Measurements from ENCODE around the gene ISOC2.

Gene ISOC2

DNA sequence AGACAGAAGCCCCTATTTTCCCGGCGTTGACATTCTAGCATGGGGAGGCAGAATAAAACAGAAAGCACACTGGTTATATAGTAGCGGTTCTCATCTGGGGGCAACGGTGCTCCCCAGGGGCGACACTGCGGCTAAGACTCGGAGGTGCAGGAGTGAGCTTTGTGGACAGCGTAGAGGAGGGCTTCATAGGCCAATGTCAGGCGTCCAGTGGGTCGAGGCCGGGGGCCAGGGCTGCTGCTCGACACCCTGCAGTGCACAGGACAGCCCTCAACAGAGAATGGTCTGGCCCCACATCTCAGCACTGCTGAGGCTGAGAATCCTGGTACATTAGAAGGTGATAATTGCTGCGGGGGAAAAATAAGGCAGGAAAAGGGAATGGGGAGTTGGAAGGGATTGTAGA lies 16.5 kb upstream of the ISOC2 start:
- no peak for DNase-seq (ENCODE audit: low read depth)

- DNase-seq (ENCODE audit: low read depth) = peak; percentile 96
Measured at GRCh38 chr19:55476100-55476775, 14.8 kb upstream of the ISOC2 start, which contains the start of gene ZNF628. Gene ZNF628, plus strand, starts transcription at chr19:55476617. Its CDS starts 3,294 bp downstream, at chr19:55479911.

GRCh38 chr19:55474269-55475265 lies 13.1 kb upstream of the ISOC2 start:
- no peak for DNase-seq (ENCODE audit: low read depth)

DNA sequence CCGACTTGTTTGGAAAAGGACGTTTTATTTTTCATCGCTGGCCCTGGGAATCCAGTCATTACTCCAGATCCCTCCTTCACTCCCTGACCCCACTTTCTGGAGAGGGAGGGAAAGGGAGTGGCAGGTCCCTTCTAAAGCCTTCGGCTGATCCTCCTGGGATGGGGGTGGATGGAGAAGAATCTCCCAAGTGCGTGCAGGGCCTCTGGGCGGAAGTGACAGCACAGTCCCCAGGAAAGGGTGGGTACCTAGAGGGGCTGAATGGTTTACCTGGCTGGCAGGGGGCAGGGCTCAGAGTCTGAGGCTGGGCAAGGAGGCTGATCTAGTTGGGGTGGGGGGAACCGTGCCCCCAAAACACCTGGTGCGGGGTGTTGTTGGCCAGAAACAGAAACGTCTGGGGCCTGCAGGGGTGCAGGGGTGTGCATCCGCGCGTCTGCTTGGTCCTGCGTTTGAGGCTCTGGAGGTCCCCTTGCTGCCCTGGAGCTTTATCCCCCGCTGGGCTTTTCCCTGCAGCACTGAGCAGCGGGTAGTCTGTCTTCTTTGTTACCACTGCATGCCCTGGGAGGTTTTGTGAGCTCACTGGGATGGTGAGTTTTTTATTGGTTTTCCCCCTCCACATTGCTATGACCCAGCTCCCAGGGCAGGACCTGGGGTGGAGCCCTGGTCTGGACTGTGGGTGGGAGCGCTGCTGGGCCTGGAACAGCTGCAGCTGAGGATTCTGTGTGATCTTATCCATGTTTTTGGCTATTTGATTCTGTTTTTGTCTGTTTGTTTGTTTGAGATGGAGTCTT lies 12.0 kb upstream of the ISOC2 start:
- no peak for DNase-seq (ENCODE audit: low read depth)

- no peak for DNase-seq (ENCODE audit: low read depth)
Measured at GRCh38 chr19:55472463-55472862, 11.0 kb upstream of the ISOC2 start.

DNA sequence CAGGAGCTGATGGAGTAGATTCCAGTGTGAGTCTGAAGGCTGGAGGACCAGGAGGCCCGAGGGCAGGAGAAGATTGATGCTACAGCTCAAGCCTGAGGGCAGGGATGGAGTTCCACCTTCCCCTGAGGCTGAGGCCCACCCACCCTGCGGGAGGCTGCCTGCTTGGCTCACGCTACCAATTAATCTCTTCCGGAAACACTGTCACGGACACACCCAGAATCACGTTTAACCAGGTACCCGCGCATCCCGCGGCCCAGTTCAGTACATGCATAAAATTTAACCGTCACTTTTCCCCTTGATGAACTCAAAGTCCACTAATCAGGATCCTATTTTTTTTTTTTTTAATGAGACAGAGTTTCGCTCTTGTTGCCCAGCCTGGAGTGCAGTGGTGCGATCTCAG lies 9.8 kb upstream of the ISOC2 start:
- DNase-seq (ENCODE audit: low read depth) = no peak

- no peak for DNase-seq (ENCODE audit: low read depth)
Measured at GRCh38 chr19:55468054-55468393, 6.6 kb upstream of the ISOC2 start.

- peak; percentile 29 for DNase-seq (ENCODE audit: low read depth)
Measured at GRCh38 chr19:55467236-55468053, 6.0 kb upstream of the ISOC2 start.

GRCh38 chr19:55466241-55466614 lies 4.8 kb upstream of the ISOC2 start:
- DNase-seq (ENCODE audit: low read depth) = no peak

- DNase-seq (ENCODE audit: low read depth) = no peak
Measured at GRCh38 chr19:55465460-55466240, 4.2 kb upstream of the ISOC2 start.

DNA sequence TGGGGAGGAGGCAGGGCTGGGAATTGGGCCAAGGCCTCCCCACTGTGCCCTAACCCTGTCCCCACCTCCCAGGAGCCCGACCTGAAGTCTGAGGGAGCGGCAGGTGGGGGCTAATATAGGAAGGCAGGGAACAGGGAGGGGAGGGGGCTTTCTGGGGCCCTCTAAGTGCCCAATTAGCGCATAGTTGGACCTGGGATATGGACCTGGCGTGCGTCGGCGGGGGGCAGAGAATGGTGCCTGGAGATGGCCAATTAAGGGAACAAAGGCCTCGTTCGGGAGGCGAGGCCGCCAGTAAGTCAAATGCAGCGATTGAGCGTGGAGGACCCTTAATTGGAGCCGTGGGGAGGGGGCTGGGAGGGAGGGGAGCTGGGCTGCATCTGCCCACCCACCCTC lies 3.2 kb upstream of the ISOC2 start, which contains the start of gene C19orf85:
C19orf85 (minus strand) TSS at position 90 of the 393 bp plus-strand sequence. CDS start 197 bp downstream, outside the sequence.
- DNase-seq (ENCODE audit: low read depth) = no peak

GRCh38 chr19:55464039-55464661 lies 2.7 kb upstream of the ISOC2 start:
- no peak for DNase-seq (ENCODE audit: low read depth)

DNA sequence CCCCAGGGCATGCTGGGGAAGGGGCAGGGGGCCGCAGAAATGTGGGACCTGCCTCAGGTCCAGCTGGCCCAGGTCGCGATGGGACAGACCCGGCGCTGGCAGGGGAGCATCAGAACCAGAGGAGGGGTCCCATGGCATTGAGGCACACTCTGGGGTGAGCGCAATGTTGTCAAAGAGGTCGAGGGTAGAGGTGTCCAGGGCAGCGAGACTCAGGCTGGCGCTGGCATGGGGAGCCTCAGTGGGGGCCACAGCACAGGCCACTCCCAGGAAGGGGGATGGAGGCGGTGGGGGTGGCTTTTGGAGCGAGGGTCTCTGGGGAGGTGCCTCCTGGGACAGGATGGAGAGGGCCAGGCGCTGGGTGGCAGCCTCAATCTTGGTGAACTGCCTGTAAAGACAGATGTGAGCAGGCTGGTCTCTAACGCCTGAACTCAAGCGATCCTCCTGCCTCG lies 2.2 kb upstream of the ISOC2 start:
- DNase-seq (ENCODE audit: low read depth) = no peak

DNA sequence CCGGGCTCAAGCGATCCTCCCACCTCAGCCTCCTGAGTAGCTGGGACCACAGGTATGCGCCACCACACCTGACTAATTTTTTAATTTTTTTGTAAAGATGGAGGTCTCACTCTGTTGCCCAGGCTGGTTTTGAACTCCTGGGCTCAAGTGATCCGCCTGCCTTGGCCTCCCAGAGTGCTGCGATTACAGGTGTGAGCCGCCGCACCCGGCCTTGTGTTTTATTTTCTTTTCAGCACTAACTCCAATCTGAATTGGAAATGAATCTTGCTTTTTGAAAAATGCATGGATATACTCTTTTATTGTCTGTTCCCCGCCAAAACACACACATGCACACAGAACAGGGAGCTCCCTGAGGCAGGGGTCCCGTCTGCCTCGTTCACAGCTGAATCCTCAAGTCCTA lies 1.3 kb upstream of the ISOC2 start:
- no peak for DNase-seq (ENCODE audit: low read depth)

GRCh38 chr19:55461974-55462626 lies 658 bp upstream of the ISOC2 start:
- DNase-seq (ENCODE audit: low read depth) = no peak

DNA sequence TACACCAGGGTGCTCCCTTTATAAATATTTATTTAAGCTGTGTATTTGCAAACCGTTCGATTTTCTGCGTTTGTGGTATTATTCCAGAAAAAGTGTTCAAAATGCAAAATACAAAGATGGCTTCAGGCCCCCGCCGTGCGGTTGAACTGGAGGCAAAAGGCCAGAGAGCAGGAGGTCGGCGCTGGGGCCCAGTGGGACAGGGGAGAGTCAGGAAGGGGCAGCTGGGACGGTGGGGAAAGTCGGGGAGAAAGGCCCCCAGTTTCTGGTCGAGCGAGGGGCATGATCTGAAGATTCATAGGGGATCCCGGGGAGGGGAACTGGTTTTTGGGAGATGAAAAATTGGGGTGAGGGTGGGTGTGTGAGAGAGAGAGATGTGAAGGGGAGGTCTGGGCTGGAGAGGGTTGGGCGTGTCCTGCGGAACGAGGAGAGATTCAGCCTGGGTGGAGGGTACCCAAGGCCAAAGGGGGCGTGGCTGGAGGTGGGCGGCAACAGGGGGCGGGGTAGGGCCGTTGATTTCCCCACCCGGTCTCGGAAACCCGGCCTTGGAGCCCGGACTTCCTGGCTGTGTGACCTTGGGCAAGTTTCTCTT lies 678 bp downstream of the ISOC2 start:
- no peak for DNase-seq (ENCODE audit: low read depth)

DNA sequence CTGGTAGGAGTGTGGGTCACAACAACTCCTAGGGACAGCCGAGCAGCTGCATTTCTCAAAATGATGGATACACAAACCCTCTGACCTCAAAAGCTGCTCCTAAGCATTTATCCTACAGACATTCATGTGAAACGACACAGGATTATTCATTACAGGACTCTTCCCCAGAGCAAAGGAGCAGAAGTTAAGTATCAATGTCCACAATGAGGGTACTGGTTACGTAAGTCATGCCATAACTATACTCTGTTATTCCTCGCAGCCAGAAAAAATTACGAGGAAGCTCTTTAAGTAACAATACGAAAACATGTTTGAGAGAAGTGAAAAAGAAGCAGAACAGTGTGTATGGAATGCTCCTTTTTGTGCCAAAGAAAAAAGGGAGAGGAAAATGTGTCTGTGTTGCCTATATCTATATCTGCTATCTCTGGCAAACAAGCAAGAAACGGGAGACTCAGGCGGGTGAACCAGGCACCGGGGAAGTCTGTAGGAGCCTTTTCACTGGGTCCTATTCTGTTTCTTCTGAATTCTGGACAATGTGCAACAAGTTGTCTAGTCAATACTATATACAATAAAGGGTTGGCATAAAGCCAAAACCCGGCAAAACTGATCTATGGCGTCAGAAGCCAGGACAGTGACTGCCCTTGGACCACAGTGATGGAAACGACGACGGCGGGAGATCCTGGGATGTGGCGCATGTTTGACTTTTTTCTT lies 1.3 kb downstream of the ISOC2 start:
- no peak for DNase-seq (ENCODE audit: low read depth)

DNA sequence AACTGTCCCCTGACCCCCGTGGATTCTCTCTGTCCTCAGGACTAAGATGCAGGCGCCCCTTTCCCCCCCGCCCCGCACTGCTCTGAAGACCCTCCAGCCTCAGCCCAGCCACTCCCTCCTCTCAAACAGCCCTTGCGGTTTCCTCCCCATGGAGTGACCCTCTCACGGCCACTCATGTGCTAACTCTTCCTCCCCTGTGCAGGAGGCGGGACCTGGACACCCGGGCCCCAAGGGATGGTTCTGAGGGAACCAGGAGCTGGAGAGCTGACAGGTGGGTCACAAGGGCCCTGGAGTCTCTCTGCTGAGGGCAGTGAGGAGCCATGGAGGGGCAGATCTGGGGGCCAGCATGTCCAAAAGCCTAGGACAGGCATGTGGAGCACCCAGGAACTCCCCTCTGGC lies 1.9 kb downstream of the ISOC2 start:
- DNase-seq (ENCODE audit: low read depth) = no peak
